ENCODE measurements around the gene UBE2O.

DNA sequence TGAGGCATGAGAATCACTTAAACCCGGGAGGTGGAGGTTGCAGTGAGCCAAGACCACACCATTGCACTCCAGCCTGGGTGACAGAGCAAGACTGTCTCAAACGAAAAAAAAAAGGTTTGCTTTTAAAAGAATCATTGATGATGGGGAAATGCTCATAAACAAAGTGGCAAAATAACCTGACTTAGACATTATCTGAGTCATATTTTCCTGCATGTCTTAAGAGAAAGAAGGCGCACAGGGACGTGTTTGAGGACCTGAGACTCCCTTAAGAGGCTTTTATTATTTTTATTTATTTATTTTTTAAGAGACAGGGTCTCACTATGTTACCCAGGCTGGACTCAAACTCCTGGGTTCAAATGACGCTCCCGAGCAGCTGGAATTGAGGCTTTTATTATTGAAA, 93.6 kb downstream of the UBE2O start:
- TF ChIP-seq, protein P1, sequence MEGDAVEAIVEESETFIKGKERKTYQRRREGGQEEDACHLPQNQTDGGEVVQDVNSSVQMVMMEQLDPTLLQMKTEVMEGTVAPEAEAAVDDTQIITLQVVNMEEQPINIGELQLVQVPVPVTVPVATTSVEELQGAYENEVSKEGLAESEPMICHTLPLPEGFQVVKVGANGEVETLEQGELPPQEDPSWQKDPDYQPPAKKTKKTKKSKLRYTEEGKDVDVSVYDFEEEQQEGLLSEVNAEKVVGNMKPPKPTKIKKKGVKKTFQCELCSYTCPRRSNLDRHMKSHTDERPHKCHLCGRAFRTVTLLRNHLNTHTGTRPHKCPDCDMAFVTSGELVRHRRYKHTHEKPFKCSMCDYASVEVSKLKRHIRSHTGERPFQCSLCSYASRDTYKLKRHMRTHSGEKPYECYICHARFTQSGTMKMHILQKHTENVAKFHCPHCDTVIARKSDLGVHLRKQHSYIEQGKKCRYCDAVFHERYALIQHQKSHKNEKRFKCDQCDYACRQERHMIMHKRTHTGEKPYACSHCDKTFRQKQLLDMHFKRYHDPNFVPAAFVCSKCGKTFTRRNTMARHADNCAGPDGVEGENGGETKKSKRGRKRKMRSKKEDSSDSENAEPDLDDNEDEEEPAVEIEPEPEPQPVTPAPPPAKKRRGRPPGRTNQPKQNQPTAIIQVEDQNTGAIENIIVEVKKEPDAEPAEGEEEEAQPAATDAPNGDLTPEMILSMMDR (IDR thresholded peaks at IDR 0.05; ENCODE audit: low read depth, low read length), result no peak
- TF ChIP-seq POLR2A (IDR thresholded peaks at IDR 0.05; ENCODE audit: extremely low read depth, insufficient read length) (no peak), MYC (IDR thresholded peaks at IDR 0.05; ENCODE audit: low read depth, low read length) (no peak)
- TF ChIP-seq, protein P2, sequence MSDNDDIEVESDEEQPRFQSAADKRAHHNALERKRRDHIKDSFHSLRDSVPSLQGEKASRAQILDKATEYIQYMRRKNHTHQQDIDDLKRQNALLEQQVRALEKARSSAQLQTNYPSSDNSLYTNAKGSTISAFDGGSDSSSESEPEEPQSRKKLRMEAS (IDR thresholded peaks at IDR 0.05; ENCODE audit: low read depth, low read length), result no peak
